PC-9 (cell line): Measurements from ENCODE around the gene ERMP1. TPM values are rescaled to one million over a fixed set of nuclear protein-coding genes. Genes with fewer than 3 reads are reported as not detected.
A peak's percentile ranks its signal among the peaks of the same experiment; 100 is the strongest.

Experiments used
- BruUV-seq: library from RNA; stranded (reverse); fragments of 400-500 nt; replicated peaks from 2 replicates; lab custom pipeline; 2021; lab: Mats Ljungman, UMichigan
- CTCF ChIA-PET: fragments of 300-600 bp; sonication (Branson Sonifier 250); formaldehyde crosslinking; loops from one replicate; lab custom pipeline; 2022; ENCODE audit warnings: antibody characterized with exemption; lab: Charles Lee
- POLR2A ChIA-PET: fragments of 300-600 bp; sonication (Branson Sonifier 250); formaldehyde crosslinking; loops from one replicate; lab custom pipeline; 2022; ENCODE audit warnings: antibody characterized with exemption; ENCODE audit not compliant: unreplicated experiment; lab: Charles Lee
- DNase-seq, 2 experiments: peaks; one replicate each; pipeline versions ENCODE4 v3.0.0 to v3.0.0-alpha.2; 2015 to 2022; ENCODE audit warnings: mixed read lengths in 1 of 2
- H2AFZ ChIP-seq: fragments of 200-600 bp; sonication (generic); 2 replicates; pipeline ENCODE4 v1.8.1; 2017; ENCODE audit warnings: antibody characterized with exemption
- H3F3A ChIP-seq: fragments of 200-600 bp; sonication (generic); 2 replicates; pipeline ENCODE4 v1.8.1; 2017; ENCODE audit warnings: antibody characterized with exemption, mild to moderate bottlenecking, low read depth; ENCODE audit not compliant: insufficient read depth
- H3K27ac ChIP-seq: fragments of 200-600 bp; sonication (generic); 2 replicates; pipeline ENCODE4 v1.6.1; 2016; ENCODE audit warnings: mixed run types
- H3K27me3 ChIP-seq: fragments of 200-600 bp; sonication (generic); 2 replicates; pipeline ENCODE4 v1.6.1; 2016; ENCODE audit warnings: low read depth, mixed run types; ENCODE audit not compliant: insufficient read depth
- H3K36me3 ChIP-seq: fragments of 200-600 bp; sonication (generic); 2 replicates; pipeline ENCODE4 v1.6.1; 2016; ENCODE audit warnings: low read depth, mixed run types
- H3K4me1 ChIP-seq: fragments of 200-600 bp; sonication (generic); replicated peaks from 2 replicates; pipeline ENCODE4 v1.6.1; 2016; ENCODE audit warnings: mixed run types; ENCODE audit not compliant: insufficient read depth
- H3K4me2 ChIP-seq: fragments of 200-600 bp; sonication (generic); 2 replicates; pipeline ENCODE4 v1.6.1; 2017; ENCODE audit warnings: mixed run types
- H3K4me3 ChIP-seq: fragments of 200-600 bp; sonication (generic); 2 replicates; pipeline ENCODE4 v1.6.1; 2016; ENCODE audit warnings: mixed run types
- H3K79me2 ChIP-seq: fragments of 200-600 bp; sonication (generic); 2 replicates; pipeline ENCODE4 v1.6.1; 2017; ENCODE audit warnings: low read depth, mixed run types
- H3K9me2 ChIP-seq: fragments of 200-600 bp; sonication (generic); 2 replicates; pipeline ENCODE4 v1.8.1; 2017; ENCODE audit warnings: mild to moderate bottlenecking; ENCODE audit not compliant: insufficient read depth
- H3K9me3 ChIP-seq: fragments of 200-600 bp; sonication (generic); 2 replicates; pipeline ENCODE4 v1.8.1; 2016; ENCODE audit warnings: low read depth; ENCODE audit not compliant: insufficient read depth
- H4K20me1 ChIP-seq: fragments of 200-600 bp; sonication (generic); 2 replicates; pipeline ENCODE4 v1.8.1; 2017; ENCODE audit not compliant: insufficient read depth
- CTCF ChIP-seq: fragments of 200-600 bp; sonication (generic); conservative IDR thresholded peaks from 2 replicates; pipeline ENCODE4 v1.6.1; 2017; ENCODE audit warnings: mixed run types, antibody characterized with exemption, mild to moderate bottlenecking, moderate library complexity
- EZH2 ChIP-seq: fragments of 200-600 bp; sonication (generic); IDR thresholded peaks from 2 replicates; pipeline ENCODE4 v1.8.0; 2017; ENCODE audit warnings: antibody characterized with exemption, low read depth
- intact Hi-C: fragments of 100-400 bp; cut with micrococcal nuclease; formaldehyde crosslinking; loops from one replicate; pipeline ENCODE4 v1.10.0; 2022; ENCODE audit not compliant: unreplicated experiment
- total RNA-seq: library from RNA; stranded (reverse); gene quantifications from 2 replicates; pipeline ENCODE4 v1.2.3, GENCODE V29; 2021

ERMP1 gene
- total RNA-seq, 1 experiment from 2014 or later, result 51.0 TPM

GRCh38 chr9:5817862-5818261, 15.1 kb downstream of the ERMP1 start:
- no peaks in the 10 kb centered on the region for H3K9me2 ChIP-seq
- no peak overlapping the region for H3K4me3 ChIP-seq
- intact Hi-C loops, result loop anchor here (1.0 to 2.0 kb wide), 2 partner anchors 21 to 26 kb away; no protein-coding TSS in a partner anchor
- TF ChIP-seq EZH2 (no peak), CTCF (no peak)
- H3K27ac ChIP-seq, result peak overlapping the region; percentile 88
- 0 out of 2 replicates have a peak overlapping the region, but pooled peaks have one; percentile 58 for H2AFZ ChIP-seq
- ChIA-PET POLR2A (interaction anchor here (0.7 kb wide), 1 partner anchor 13 kb away, joined by 4 read pairs; no protein-coding TSS in a partner anchor), CTCF (interaction anchor here (0.6 to 1.0 kb wide), 7 partner anchors 18 to 236 kb away, joined by 3 to 6 read pairs (median 4); no protein-coding TSS in a partner anchor)
- no peaks in the 10 kb centered on the region for H4K20me1 ChIP-seq
- peak; percentile 41 to 81 for DNase-seq
- H3K9me3 ChIP-seq, result no peaks in the 10 kb centered on the region; the same call in 1 of the 2 replicates
- BruUV-seq, result no TSS peak
- no peaks in the 10 kb centered on the region for H3K27me3 ChIP-seq
- peaks cover 18% of the 10 kb centered on the region; the same call in 1 of the 2 replicates for H3K79me2 ChIP-seq
- H3K4me2 ChIP-seq, result peak overlapping the region; percentile 38
- H3F3A ChIP-seq, result peaks cover 22% of the 10 kb centered on the region
- H3K36me3 ChIP-seq, result peaks cover 23% of the 10 kb centered on the region; the same call in 1 of the 2 replicates
- peaks cover 40% of the 10 kb centered on the region for H3K4me1 ChIP-seq

GRCh38 chr9:5815461-5815860, 17.5 kb downstream of the ERMP1 start:
- Histone ChIP-seq H3F3A (peaks cover 22% of the 10 kb centered on the region), H3K4me1 (peaks cover 40% of the 10 kb centered on the region), H3K4me2 (peak overlapping the region; percentile 28; the same call in 1 of the 2 replicates), H3K27me3 (no peaks in the 10 kb centered on the region), H3K27ac (0 out of 2 replicates have a peak overlapping the region, but pooled peaks have one; percentile 34), H3K4me3 (no peak overlapping the region), H3K36me3 (peaks cover 19% of the 10 kb centered on the region), H2AFZ (no peak overlapping the region), H4K20me1 (no peaks in the 10 kb centered on the region), H3K9me3 (no peaks in the 10 kb centered on the region; the same call in 1 of the 2 replicates), H3K9me2 (no peaks in the 10 kb centered on the region), H3K79me2 (peaks cover 14% of the 10 kb centered on the region; the same call in 1 of the 2 replicates)
- intact Hi-C loops, result no loop called here
- ChIA-PET POLR2A (no interaction called here), CTCF (no interaction called here)
- TF ChIP-seq EZH2 (no peak), CTCF (no peak)
- DNase-seq, result peak in 1 of 2 experiments; percentile 67
- BruUV-seq, result no TSS peak

- no peaks in the 10 kb centered on the region for H3K27me3 ChIP-seq
- no peaks in the 10 kb centered on the region for H3K9me2 ChIP-seq
- H3K36me3 ChIP-seq, result peaks cover 19% of the 10 kb centered on the region
- H3F3A ChIP-seq, result peaks cover 12% of the 10 kb centered on the region
- H3K4me1 ChIP-seq, result peaks cover 31% of the 10 kb centered on the region
- H3K9me3 ChIP-seq, result no peaks in the 10 kb centered on the region; the same call in 1 of the 2 replicates
- no peak for DNase-seq
- H2AFZ ChIP-seq, result no peak overlapping the region
- POLR2A ChIA-PET, result no interaction called here
- H3K4me2 ChIP-seq, result no peak overlapping the region
- no TSS peak for BruUV-seq
- H3K79me2 ChIP-seq, result peaks cover 16% of the 10 kb centered on the region; the same call in 1 of the 2 replicates
- H3K27ac ChIP-seq, result no peak overlapping the region
- H3K4me3 ChIP-seq, result no peak overlapping the region
- CTCF ChIA-PET, result no interaction called here
- intact Hi-C loops, result no loop called here
- H4K20me1 ChIP-seq, result no peaks in the 10 kb centered on the region
- TF ChIP-seq CTCF (no peak), EZH2 (no peak)
These were observed 19.1 kb downstream of the ERMP1 start for GRCh38 chr9:5813824-5814223.
